SU-DHL-6 (cell line): ENCODE data around the gene ANAPC2.

Experiments used
- CTCF ChIP-seq: fragments of 200-600 bp; sonication (generic); IDR thresholded peaks from one replicate; pipeline ENCODE4 v1.5.1; 2017; ENCODE audit warnings: antibody characterized with exemption, mild to moderate bottlenecking, low read length, moderate library complexity; ENCODE audit not compliant: insufficient read depth, poor library complexity, severe bottlenecking
- EZH2phosphoT487 ChIP-seq: fragments of 200-600 bp; sonication (generic), shearing (Covaris generic); conservative IDR thresholded peaks from 2 replicates; pipeline ENCODE4 v1.6.1; 2018; ENCODE audit warnings: mild to moderate bottlenecking, antibody characterized with exemption, low read length, moderate library complexity, mixed read lengths

DNA sequence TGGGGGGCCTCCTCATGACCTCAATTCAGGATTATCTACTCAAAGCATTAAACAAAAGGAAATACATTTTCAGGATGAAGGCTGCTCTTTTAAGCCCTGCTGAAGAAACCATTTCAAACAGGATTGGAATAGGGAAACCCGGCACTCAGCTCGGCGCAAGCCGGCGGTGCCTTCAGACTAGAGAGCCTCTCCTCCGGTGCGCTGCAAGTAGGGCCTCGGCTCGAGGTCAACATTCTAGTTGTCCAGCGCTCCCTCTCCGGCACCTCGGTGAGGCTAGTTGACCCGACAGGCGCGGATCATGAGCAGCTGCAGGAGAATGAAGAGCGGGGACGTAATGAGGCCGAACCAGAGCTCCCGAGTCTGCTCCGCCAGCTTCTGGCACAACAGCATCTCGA is 16.4 kb upstream of the ANAPC2 start:
- no peak for TF ChIP-seq CTCF
- no peak for TF ChIP-seq EZH2phosphoT487
